OCI-LY1 (cell line): ENCODE measurements around the gene TXNDC11.

Experiments
- EZH2 ChIP-seq: fragments of 200-600 bp; sonication (generic), shearing (Covaris generic); IDR thresholded peaks from 2 replicates; pipeline ENCODE4 v1.8.0; 2017; ENCODE audit warnings: borderline replicate concordance, mixed run types, mild to moderate bottlenecking, antibody characterized with exemption, low read length, moderate library complexity, mixed read lengths
- TF ChIP-seq, protein P1 (sequence below): fragments of 200-600 bp; sonication (generic), shearing (Covaris generic); IDR thresholded peaks from 2 replicates; pipeline ENCODE4 v1.5.1; 2017; ENCODE audit warnings: mild to moderate bottlenecking, antibody characterized with exemption, low read length, moderate library complexity, mixed read lengths

- TF ChIP-seq, protein P1, sequence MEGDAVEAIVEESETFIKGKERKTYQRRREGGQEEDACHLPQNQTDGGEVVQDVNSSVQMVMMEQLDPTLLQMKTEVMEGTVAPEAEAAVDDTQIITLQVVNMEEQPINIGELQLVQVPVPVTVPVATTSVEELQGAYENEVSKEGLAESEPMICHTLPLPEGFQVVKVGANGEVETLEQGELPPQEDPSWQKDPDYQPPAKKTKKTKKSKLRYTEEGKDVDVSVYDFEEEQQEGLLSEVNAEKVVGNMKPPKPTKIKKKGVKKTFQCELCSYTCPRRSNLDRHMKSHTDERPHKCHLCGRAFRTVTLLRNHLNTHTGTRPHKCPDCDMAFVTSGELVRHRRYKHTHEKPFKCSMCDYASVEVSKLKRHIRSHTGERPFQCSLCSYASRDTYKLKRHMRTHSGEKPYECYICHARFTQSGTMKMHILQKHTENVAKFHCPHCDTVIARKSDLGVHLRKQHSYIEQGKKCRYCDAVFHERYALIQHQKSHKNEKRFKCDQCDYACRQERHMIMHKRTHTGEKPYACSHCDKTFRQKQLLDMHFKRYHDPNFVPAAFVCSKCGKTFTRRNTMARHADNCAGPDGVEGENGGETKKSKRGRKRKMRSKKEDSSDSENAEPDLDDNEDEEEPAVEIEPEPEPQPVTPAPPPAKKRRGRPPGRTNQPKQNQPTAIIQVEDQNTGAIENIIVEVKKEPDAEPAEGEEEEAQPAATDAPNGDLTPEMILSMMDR: no peak
- no peak for TF ChIP-seq EZH2
Observed at GRCh38 chr16:11717811-11718210, 24.8 kb downstream of the TXNDC11 start.
